ENCODE data around the gene GPR161. TPM values are rescaled to one million over a fixed set of nuclear protein-coding genes. Genes with fewer than 3 reads are reported as not detected.

The GPR161 gene
- total RNA-seq, 1 donor from 2014 or later = 16.3 TPM

GRCh38 chr1:168135921-168136708 is 615 bp downstream of the GPR161 start:
- no peak for TF ChIP-seq CTCF (IDR thresholded peaks at IDR 0.05)
- intact Hi-C loops (cut with DNase I) = loop anchor here (2.0 kb wide), 2 partner anchors 13 to 43 kb away; partner anchors contain the start of gene TIPRL
- Histone ChIP-seq H3K27me3 (no peaks in the 10 kb centered on the region), H3K36me3 (no peaks in the 10 kb centered on the region), H3K27ac (peak overlapping the region; percentile 75 to 79), H3K4me3 (peak overlapping the region; percentile 74 to 89), H3K9me3 (no peaks in the 10 kb centered on the region), H3K4me1 (peaks cover 2 to 6% of the 10 kb centered on the region in 2 donors)
- DNase-seq (ENCODE audit: low spot score in 2 of 2) = no peak

DNA sequence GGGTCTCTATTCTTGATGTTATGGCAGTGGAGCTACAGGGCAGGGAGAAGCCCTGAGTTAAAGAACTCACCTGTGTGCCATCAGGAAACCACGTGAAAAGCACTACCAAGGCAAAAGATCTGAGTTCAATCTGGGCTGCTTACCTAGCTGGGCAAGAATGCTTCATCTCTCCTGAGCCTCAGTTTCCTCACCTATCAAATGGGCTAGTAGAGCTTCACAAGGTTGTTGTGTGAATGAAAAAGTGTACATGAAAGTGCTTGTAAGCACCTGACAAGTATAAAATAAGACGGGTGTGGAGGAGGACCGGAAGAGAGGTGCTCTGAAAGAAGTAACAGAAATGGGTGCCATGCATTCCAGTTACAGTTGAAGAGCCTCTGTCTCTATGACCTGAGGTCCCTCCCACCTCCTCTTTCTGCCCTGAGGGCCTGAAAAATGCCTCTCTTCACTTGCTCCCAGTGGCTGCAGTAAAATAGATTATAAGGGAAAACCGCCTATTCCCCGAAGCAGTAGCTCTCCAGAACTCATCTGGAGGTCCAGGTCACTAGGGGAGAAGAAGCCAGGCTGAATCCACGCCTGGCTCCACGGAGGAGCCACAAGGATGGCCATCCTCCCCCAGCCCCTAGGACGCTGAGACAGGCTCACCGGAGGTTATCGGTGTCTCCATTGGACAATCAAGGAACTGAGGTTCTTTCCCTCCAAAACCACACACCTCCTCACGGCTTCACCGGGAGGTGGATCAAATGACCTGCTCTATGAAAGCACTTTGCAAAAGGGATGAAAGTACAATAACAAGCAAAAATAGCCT is 1.4 kb downstream of the GPR161 start:
- no peak for TF ChIP-seq CTCF (IDR thresholded peaks at IDR 0.05)
- Histone ChIP-seq H3K27me3 (no peaks in the 10 kb centered on the region), H3K27ac (peak overlapping the region in 1 of 2 donors; percentile 79), H3K36me3 (no peaks in the 10 kb centered on the region), H3K4me1 (peaks cover 2 to 6% of the 10 kb centered on the region in 2 donors), H3K9me3 (no peaks in the 10 kb centered on the region), H3K4me3 (peak overlapping the region; percentile 74 to 89)
- intact Hi-C loops (cut with DNase I) = no loop called here
- DNase-seq (ENCODE audit: low spot score in 2 of 2) = no peak

GRCh38 chr1:168134642-168135041 is 2.1 kb downstream of the GPR161 start:
- DNase-seq (ENCODE audit: low spot score in 2 of 2) = no peak
- Histone ChIP-seq H3K4me1 (peaks cover 2 to 6% of the 10 kb centered on the region in 2 donors), H3K36me3 (no peaks in the 10 kb centered on the region), H3K4me3 (peak overlapping the region in 1 of 2 donors; percentile 89), H3K9me3 (no peaks in the 10 kb centered on the region), H3K27ac (no peak overlapping the region), H3K27me3 (no peaks in the 10 kb centered on the region)
- TF ChIP-seq CTCF (IDR thresholded peaks at IDR 0.05) = no peak
- intact Hi-C loops (cut with DNase I) = no loop called here

- no peak overlapping the region for H3K4me3 ChIP-seq
- no peak for TF ChIP-seq CTCF (IDR thresholded peaks at IDR 0.05)
- DNase-seq (ENCODE audit: low spot score in 2 of 2) = no peak
- no peaks in the 10 kb centered on the region for H3K36me3 ChIP-seq
- no peak overlapping the region for H3K27ac ChIP-seq
- H3K4me1 ChIP-seq = peaks cover 2 to 6% of the 10 kb centered on the region in 2 donors
- no peaks in the 10 kb centered on the region for H3K9me3 ChIP-seq
- H3K27me3 ChIP-seq = no peaks in the 10 kb centered on the region
- intact Hi-C loops (cut with DNase I) = no loop called here
These were observed 2.6 kb downstream of the GPR161 start for GRCh38 chr1:168134132-168134531.

GRCh38 chr1:168129933-168130332 is 6.8 kb downstream of the GPR161 start:
- Histone ChIP-seq H3K27me3 (no peaks in the 10 kb centered on the region), H3K9me3 (no peaks in the 10 kb centered on the region), H3K27ac (no peak overlapping the region), H3K4me1 (peaks cover 2 to 4% of the 10 kb centered on the region in 2 donors), H3K36me3 (no peaks in the 10 kb centered on the region), H3K4me3 (no peak overlapping the region)
- no peak for DNase-seq (ENCODE audit: low spot score in 2 of 2)
- TF ChIP-seq CTCF (IDR thresholded peaks at IDR 0.05) = no peak
- intact Hi-C loops (cut with DNase I) = no loop called here
